Loucy (cell line): ENCODE data around the gene AGTRAP.

Experiments
- EZH2phosphoT487 ChIP-seq: fragments of 200-600 bp; IDR thresholded peaks from 2 replicates; pipeline ENCODE4 v1.6.1; 2018; ENCODE audit warnings: antibody characterized with exemption, mild to moderate bottlenecking, moderate library complexity, borderline replicate concordance
- TF ChIP-seq, protein P1 (sequence below): fragments of 200-600 bp; sonication (generic); conservative IDR thresholded peaks from 2 replicates; pipeline ENCODE4 v1.5.1; 2014; ENCODE audit warnings: mild to moderate bottlenecking, antibody characterized with exemption, low read length

DNA sequence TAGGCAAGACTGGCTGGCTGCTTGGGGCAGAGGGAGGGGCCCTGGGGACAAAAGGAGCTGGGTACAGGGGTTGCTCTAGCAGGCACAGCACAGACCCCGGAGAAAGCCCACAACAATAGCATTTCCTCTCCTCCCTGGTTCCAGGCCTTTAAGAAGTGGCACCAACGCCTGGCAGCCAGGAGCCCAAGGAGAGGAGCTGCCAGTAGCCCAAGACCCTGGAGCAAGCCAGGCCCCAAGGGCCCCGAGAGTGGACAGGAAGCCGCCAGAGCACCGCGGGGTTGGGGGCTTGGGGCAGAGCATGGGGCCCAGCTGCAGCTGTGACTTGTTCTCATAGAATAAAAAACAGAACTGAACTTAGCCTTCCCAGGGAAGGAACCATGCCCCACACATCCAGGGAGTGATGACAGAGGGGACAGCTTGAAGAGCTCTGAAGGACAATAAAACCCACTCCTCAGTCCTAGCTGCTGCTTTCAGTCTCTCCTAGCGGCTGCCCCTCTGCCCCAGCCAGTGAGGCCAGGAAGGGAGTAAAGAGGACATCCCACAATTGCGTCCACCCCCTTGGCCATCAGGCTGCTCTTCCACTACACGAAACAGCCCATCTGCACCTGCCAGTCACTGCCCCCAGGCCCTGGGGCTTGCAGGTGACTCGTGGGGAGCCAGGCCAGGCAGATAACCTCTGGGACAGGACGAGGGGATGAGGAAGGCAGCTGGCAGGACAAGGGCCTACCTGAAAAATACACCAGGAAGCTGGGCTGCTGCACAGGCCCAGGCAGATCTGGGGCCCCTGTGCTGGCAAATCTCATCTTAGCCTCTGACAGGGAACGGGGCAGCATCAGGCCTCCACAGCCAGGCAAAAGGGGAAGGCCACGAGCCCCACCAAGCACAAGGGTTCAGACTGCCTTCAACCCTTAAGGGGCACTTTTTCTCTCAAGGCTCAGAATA lies 53.5 kb downstream of the AGTRAP start:
- TF ChIP-seq, protein P1, sequence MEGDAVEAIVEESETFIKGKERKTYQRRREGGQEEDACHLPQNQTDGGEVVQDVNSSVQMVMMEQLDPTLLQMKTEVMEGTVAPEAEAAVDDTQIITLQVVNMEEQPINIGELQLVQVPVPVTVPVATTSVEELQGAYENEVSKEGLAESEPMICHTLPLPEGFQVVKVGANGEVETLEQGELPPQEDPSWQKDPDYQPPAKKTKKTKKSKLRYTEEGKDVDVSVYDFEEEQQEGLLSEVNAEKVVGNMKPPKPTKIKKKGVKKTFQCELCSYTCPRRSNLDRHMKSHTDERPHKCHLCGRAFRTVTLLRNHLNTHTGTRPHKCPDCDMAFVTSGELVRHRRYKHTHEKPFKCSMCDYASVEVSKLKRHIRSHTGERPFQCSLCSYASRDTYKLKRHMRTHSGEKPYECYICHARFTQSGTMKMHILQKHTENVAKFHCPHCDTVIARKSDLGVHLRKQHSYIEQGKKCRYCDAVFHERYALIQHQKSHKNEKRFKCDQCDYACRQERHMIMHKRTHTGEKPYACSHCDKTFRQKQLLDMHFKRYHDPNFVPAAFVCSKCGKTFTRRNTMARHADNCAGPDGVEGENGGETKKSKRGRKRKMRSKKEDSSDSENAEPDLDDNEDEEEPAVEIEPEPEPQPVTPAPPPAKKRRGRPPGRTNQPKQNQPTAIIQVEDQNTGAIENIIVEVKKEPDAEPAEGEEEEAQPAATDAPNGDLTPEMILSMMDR = no peak
- no peak for TF ChIP-seq EZH2phosphoT487
